NCI-H2107 treated with DMSO at 0.1 percent for 48 hours (cell line): Measurements from ENCODE around the gene SLC3A2.
"Not testable (repeated sequence)": the region's sequence is repeated elsewhere in the genome, so short reads cannot be mapped to it uniquely, and the experiment has no call there.

ENCODE experiments used
- DNase-seq: peaks from one replicate; lab custom pipeline; 2025; ENCODE audit not compliant: unreplicated experiment; lab: John Stamatoyannopoulos, UW

SLC3A2 gene

DNA sequence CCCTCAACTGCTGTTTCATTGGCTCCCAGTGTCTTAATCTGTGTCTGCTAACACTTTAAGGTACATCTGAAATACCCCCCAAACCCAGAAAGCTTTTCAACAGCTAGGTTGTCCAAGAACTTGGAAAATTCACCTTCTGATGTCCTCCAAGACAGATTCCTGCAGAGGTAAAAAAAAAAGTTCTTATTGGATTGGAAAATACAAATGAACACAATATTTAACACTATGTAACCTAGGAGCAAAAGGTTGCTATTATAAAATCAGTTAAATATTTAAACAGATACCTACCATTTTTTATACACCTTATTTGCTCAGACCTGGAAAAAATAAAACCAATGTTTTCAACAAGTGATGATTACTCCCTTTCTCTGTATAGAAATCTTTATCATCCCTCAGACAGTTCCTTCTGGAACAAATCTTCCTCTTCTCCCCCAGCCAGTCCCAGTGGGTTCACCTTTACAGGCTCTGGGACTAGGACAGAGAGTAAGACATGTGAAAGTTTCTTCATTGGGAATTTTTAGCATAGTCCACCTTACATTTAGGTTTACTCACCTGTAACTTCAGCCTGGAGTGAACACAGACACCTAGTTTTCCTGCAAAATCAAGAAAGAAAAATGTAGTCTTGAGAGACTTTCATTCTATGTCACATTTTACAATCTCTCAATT, 28.0 kb upstream of the SLC3A2 start:
- DNase-seq: no peak

GRCh38 chr11:62853279-62853965, 27.3 kb upstream of the SLC3A2 start:
- no peak for DNase-seq

DNA sequence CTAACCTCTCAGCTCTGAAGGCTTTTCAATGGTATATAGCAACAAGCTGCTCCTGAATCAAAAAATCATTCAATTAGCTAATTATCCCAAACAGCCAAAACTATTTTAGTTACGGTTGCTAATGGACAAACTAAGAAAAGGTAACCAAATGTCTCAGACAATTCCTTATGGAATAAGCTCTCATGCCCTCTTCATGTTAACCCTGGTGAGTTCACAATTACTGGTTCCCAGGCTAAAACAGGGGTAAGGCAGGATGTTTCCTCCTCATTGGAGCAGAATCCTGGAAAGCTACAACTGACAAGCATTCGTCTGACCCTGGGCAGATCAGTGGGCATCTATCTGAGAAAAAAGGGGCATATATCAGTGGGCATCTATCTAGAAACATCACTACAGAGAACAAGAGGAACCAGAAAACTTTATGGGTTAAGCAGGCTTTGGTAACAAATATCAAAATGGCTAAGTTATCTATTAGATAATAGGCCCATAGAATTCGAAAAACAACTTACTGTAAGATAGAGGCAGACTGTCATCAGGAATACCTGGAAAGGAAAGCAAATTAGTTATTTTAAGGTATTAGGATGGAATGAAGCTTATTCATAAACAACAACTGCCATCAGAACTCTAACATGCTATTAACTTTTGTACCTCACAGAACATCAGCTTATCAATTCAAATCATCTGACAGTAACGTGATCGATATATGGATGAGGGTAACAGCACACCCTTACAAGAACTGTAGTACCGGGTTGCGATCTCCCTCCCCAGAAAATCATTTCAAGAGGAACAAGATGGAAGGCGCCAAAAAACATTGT, 26.5 kb upstream of the SLC3A2 start:
- DNase-seq: no peak

GRCh38 chr11:62854825-62855570, 25.7 kb upstream of the SLC3A2 start:
- no peak for DNase-seq

DNA sequence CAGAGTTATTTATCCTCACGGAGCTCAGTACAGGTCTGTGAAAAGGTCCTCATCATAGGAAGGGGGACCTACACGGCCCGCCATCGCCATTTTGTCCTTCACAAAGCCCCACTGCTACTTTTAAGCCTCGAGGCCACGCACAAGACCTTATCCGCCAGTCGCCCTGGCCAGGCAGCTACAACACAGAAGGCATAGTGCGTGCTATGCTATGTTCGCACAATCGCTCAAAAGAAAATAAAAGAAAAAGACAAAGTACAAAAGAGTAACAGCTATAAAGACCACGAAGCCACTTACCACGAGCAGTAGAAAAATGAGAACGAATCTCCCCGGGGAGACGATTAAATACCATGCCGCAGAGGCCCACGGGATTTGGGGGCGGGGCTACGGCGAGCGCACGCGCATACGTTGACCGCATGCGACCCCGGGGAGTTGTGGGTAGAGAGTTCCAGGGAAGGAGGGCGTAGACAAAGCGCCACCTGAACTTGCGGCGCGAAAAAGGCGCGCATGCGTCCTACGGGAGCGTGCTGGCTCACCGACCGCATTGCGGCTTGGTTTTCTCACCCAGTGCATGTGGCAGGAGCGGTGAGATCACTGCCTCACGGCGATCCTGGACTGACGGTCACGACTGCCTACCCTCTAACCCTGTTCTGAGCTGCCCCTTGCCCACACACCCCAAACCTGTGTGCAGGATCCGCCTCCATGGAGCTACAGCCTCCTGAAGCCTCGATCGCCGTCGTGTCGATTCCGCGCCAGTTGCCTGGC, 24.9 kb upstream of the SLC3A2 start:
- peak; percentile 91 for DNase-seq

DNA sequence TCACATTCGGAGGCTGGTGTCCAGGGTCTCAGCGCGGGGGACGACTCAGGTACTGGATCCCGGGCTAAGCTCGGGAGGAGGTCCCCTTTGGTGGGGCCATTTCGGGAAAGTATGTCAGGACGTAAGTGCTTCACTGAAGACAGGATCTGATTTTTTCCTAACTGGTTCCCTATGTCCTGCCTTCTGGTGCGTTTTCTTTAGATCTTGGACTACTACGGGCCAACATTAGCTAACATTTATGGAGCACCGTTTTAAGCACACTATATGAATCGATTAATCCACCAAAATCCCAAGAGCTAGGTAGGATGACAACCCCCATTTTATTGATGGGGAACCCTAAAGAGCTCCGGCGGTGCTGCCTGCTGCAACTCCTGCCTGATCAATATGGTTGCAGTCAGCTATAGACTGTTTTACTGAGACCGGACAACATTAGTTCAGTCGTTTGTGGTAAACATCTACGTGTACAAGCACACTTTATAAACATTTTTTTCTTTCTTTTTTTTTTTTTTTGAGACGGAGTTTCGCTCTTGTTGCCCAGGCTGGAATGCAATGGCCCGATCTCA, 24.3 kb upstream of the SLC3A2 start:
- no peak for DNase-seq

GRCh38 chr11:62857541-62857982, 23.1 kb upstream of the SLC3A2 start:
- no peak for DNase-seq

DNA sequence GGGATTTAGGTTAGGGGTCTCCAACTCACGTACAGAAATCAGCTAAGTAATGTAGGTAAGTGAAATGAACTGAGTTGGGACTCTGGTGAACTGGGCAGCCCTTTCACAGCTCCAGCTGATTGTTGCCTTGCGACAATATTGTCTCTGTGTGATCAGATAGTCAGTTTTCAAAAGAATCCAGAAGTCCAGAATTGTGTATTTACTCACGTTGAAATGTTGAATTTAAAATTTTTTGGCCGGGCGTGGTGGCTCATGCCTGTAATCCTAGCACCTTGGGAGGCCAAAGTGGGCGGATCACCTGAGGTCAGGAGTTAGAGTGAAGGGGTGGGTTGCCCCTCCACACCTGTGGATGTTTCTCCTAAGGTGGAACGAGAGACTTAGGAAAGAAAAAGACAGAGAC, 22.5 kb upstream of the SLC3A2 start:
- no peak for DNase-seq

DNA sequence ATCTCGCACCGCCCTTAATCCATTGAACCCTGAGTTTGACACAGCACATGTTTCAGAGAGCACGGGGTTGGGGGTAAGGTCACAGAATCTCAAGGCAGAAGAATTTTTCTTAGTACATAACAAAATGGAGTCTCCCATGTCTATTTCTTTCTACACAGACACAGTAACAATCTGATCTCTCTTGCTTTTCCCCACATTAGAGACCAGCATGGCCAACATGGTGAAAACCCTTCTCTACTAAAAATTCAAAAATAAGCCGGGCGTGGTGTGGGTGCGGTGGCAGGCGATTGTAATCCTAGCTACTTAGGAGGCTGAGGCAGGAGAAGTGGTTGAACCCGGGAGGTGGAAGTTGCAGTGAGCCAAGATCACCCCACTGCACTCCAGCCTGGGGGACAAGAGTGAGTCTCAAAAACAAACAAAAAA, 21.4 kb upstream of the SLC3A2 start:
- DNase-seq: not testable (repeated sequence)

DNA sequence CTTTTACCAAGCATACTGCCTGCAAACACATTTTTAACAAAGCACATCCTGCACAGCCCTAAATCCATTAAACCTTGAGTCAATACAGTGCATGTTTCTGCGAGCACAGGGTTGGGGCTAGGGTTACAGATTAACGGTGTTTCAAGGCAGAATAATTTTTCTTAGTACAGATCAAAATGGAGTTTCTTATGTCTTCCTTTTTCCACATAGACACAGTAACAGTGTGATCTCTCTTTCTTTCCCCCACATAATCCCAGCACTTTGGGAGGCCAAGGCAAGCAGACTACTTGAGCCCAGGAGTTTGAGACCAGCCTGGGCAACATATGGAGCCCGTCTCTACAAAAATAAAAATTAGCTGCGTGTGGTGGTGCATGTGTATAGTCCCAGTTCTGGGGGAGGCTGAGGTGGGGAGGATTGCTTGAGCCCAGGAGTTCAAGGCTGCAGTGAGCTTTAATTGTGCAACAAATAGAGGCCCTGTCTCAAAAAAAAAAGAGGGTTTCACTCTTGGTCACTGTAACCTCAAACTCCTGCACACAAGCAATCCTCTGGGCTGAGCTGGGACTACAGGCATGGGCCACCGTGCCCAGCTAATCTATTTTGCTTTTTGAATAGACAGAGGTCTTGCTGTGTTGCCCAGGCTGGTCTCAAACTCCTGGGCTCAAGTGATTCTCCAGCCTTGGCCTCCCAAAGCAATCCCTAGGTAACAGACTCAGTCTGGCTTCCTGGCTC, 19.7 kb upstream of the SLC3A2 start:
- DNase-seq: no peak

DNA sequence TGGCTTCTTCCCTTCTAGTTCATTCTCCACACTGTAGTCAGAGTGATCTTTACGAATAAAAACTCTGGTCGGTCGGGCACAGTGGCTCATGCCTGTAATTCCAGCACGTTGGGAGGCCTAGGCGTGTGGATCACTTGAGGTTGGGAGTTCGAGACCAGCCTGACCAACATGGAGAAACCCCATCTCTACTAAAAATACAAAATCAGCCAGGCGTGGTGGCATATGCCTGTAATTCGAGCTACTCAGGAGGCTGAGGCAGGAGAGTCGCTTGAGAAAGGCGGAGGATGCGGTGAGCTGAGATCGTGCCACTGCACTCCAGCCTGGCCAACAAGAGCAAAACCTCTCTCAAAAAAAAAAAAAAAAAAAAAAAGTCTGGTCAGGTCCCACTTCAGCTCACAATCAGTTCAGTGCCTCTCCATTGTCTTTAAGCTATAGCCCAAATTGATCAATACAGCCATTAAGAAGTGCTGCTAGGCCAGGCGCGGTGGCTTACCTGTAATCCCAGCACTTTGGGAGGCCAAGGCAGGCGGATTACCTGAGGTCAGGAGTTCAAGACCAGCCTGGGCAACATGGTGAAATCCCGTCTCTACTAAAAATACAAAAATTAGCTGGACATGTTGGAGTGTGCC, 19.0 kb upstream of the SLC3A2 start:
- not testable (repeated sequence) for DNase-seq

DNA sequence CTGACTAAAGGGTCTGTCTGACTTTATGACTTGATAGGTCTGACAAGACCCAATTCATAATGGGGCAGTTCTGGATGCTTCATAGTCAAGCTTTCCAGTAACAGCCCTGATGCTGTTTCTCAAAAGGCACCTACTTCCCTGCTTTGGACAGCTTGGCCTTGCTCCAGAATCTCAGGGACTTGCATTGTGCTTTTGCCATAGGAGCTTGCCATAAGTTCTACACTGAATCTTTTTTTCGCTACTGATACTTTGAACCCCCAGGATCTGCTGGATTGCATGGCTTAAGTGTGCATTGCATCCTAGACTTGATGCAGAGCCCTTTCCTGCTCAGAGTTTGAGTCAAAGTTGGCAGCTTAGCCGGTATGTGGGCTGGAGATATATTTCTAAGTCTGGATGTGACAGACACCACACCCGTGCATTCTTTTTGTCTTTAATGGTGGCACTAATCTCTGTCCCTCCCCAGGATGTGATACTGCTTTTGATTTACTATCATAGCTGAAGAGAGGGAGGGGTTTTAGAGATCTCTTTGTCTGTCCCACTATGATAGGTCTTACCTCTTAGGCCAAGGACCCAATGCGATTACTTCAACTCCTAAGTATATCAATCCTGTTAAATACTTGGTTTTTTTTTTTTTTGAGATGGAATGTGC, 16.9 kb upstream of the SLC3A2 start:
- DNase-seq: no peak

DNA sequence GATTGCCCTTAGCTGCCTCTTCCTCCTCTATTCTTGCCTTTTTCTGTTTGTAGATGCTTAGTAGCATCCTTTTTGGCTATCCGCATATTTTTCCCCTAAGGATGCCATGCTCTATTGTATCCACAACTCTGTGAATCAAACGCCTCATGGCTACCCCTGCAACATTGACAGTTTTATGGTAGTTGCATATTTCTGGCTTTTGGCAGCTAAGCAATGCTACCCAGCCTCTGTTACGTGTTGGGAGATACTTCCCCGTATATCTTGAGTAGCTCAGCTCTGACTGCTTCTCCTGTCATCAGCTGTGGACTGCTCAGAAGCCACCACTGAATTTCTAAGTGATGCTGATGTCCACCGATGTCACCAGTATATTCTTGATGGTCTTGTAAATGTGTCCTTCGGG, 15.1 kb upstream of the SLC3A2 start:
- no peak for DNase-seq

DNA sequence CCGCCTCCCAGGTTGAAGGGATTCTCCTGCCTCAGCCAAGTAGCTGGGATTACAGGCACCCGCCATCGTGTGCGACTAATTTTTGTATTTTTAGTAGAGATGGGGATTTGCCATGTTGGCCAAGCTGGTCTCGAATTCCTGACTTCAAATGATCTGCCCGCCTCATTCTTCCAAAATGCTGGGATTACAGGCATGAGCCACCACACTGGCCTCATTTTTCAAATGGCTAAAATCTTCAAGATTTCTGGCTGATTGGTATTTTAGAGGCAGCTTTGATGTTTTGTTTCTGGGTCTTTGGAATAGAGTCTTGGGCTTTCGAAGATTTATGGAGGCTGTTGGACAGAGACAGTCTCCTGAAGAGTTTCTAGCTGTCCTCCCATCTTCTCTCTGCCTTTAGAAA, 5.8 kb upstream of the SLC3A2 start:
- no peak for DNase-seq

DNA sequence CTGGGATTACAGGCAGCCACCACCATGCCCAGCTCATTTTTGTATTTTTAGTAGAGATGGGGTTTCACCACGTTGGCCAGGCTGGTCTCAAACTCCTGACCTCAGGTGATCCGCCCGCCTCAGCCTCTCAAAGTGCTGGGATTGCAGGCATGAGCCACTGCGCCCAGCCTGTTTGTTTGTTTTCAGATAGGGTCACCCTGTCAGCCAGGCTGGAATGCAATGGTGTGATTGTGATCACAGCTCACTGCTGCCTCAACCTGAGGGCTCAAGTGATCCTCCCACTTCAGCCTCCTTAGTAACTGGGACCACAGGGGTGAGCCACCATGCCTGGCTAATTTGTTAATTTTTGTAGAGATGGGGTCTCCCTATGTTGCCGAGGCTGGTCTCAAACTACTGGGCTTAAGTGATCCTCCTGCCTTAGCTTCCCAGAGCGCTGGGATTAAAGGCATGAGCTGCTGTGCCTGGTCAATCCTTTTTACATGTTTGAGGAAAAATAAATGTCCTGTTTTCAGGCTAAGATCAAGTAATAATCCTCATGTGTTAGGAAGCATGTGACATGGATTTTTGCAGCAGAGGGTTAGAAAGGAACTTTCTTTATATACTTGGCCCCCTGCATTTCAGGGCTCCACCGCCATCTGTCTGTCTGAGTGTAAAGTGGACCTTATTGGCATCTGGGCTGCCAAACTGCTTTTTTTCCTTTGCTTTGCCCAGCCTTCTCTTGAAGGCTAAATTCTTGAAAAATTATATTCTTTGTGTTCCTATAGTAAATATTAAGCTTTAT, 4.8 kb upstream of the SLC3A2 start:
- no peak for DNase-seq

GRCh38 chr11:62876712-62877111, 4.0 kb upstream of the SLC3A2 start:
- DNase-seq: no peak

GRCh38 chr11:62879235-62879978, 1.3 kb upstream of the SLC3A2 start:
- no peak for DNase-seq
